SU-DHL-6 (cell line): Measurements from ENCODE around the gene TRAIP.

Source experiments
- H2AFZ ChIP-seq: fragments of 200-600 bp; sonication (generic); 2 replicates; pipeline ENCODE4 v1.6.1; 2014; ENCODE audit warnings: low read depth, mild to moderate bottlenecking, moderate library complexity, mixed read lengths, antibody characterized with exemption, low read length; ENCODE audit not compliant: severe bottlenecking
- H3F3A ChIP-seq: fragments of 200-600 bp; shearing (Covaris generic); 2 replicates; pipeline ENCODE4 v1.6.0; 2016; ENCODE audit warnings: antibody characterized with exemption, mild to moderate bottlenecking; ENCODE audit not compliant: insufficient read depth
- H3K27ac ChIP-seq: fragments of 200-600 bp; sonication (generic); 2 replicates; pipeline ENCODE4 v1.5.1; 2016; ENCODE audit warnings: low read depth, mild to moderate bottlenecking, low read length, moderate library complexity, mixed read lengths
- H3K27me3 ChIP-seq: fragments of 200-600 bp; sonication (generic), shearing (Covaris generic); 2 replicates; pipeline ENCODE4 v1.6.0; 2014; ENCODE audit warnings: mild to moderate bottlenecking, low read length
- H3K36me3 ChIP-seq: fragments of 200-600 bp; sonication (generic); 2 replicates; pipeline ENCODE4 v1.6.1; 2014; ENCODE audit warnings: mild to moderate bottlenecking, low read length, mixed read lengths
- H3K4me2 ChIP-seq: fragments of 300-600, 200-600 bp; shearing (Covaris generic), sonication (generic); 2 replicates; pipeline ENCODE4 v1.6.0; 2014; ENCODE audit warnings: low read length, low read depth, mild to moderate bottlenecking; ENCODE audit not compliant: poor library complexity, severe bottlenecking
- H3K4me3 ChIP-seq: fragments of 200-600 bp; sonication (generic); 2 replicates; pipeline ENCODE4 v1.5.1; 2014; ENCODE audit warnings: antibody characterized with exemption, low read length, mild to moderate bottlenecking, mixed read lengths; ENCODE audit not compliant: insufficient read depth, poor library complexity, severe bottlenecking
- H3K79me2 ChIP-seq: fragments of 200-600 bp; sonication (generic); 2 replicates; pipeline ENCODE4 v1.6.1; 2014; ENCODE audit warnings: mild to moderate bottlenecking, low read length, moderate library complexity; ENCODE audit not compliant: insufficient read depth
- H3K9ac ChIP-seq: fragments of 200-600 bp; sonication (generic); 2 replicates; pipeline ENCODE4 v1.7.0; 2014; ENCODE audit warnings: mild to moderate bottlenecking, low read length
- H3K9me2 ChIP-seq: fragments of 200-600 bp; sonication (generic); replicated peaks from 2 replicates; pipeline ENCODE4 v1.6.1; 2014; ENCODE audit warnings: low read length; ENCODE audit not compliant: insufficient read depth
- H3K9me3 ChIP-seq: fragments of 200-600 bp; sonication (generic); 2 replicates; pipeline ENCODE4 v1.6.1; 2014; ENCODE audit warnings: low read length, mixed read lengths; ENCODE audit not compliant: insufficient read depth
- H4K20me1 ChIP-seq: fragments of 200-600 bp; sonication (generic); 2 replicates; pipeline ENCODE4 v1.6.1; 2014; ENCODE audit warnings: low read depth, mild to moderate bottlenecking, antibody characterized with exemption, low read length, moderate library complexity, mixed read lengths
- EZH2phosphoT487 ChIP-seq: fragments of 200-600 bp; sonication (generic), shearing (Covaris generic); conservative IDR thresholded peaks from 2 replicates; pipeline ENCODE4 v1.6.1; 2018; ENCODE audit warnings: mild to moderate bottlenecking, antibody characterized with exemption, low read length, moderate library complexity, mixed read lengths
- TF ChIP-seq, protein P1 (sequence below): fragments of 200-600 bp; sonication (generic); IDR thresholded peaks from one replicate; pipeline ENCODE4 v1.5.1; 2017; ENCODE audit warnings: antibody characterized with exemption, mild to moderate bottlenecking, low read length, moderate library complexity; ENCODE audit not compliant: insufficient read depth, poor library complexity, severe bottlenecking

Gene TRAIP

DNA sequence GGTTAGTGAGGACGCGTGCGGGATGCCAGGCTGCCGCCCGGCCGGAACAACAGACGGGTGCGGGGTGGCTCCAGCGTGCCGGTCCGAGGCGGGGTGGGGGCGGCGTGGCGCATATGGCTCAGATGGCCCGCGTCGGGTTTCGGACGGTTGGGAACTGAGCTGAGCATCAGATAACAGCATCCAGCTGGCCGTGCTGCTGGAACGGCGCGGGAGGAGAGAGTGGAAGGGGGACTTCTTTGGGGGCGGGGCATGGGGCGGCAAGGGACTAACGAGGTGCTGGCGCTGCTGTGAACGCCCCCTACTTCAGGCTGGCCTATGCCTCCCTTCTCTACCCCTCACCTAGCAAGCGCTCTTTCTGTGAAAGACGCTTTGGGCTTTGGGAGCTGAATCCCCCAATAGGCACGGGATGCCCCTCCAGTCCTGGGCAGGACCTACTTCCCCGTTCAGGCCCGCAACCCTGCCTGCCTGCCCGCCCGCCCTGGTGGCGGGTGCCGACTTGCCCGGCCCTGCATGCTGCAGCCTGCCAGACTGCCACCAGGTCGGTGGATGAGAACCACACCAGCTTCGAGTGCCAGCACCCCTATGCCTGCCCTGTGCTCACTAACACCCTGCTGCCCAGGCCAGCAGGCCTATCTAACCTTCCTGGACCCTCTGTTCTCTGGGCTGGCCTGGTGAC lies 52.8 kb downstream of the TRAIP start:
- peak overlapping the region; percentile 67 for H3K9ac ChIP-seq
- H3K4me2 ChIP-seq = peak overlapping the region; percentile 76
- H2AFZ ChIP-seq = peak overlapping the region; percentile 91
- no peaks in the 10 kb centered on the region for H3K79me2 ChIP-seq
- H3K27ac ChIP-seq = no peak overlapping the region
- no peaks in the 10 kb centered on the region for H3K27me3 ChIP-seq
- TF ChIP-seq, protein P1, sequence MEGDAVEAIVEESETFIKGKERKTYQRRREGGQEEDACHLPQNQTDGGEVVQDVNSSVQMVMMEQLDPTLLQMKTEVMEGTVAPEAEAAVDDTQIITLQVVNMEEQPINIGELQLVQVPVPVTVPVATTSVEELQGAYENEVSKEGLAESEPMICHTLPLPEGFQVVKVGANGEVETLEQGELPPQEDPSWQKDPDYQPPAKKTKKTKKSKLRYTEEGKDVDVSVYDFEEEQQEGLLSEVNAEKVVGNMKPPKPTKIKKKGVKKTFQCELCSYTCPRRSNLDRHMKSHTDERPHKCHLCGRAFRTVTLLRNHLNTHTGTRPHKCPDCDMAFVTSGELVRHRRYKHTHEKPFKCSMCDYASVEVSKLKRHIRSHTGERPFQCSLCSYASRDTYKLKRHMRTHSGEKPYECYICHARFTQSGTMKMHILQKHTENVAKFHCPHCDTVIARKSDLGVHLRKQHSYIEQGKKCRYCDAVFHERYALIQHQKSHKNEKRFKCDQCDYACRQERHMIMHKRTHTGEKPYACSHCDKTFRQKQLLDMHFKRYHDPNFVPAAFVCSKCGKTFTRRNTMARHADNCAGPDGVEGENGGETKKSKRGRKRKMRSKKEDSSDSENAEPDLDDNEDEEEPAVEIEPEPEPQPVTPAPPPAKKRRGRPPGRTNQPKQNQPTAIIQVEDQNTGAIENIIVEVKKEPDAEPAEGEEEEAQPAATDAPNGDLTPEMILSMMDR = no peak
- no peak for TF ChIP-seq EZH2phosphoT487
- no peaks in the 10 kb centered on the region for H4K20me1 ChIP-seq
- no peaks in the 10 kb centered on the region for H3F3A ChIP-seq
- H3K4me3 ChIP-seq = peak overlapping the region; percentile 80
- no peaks in the 10 kb centered on the region for H3K36me3 ChIP-seq
- no peaks in the 10 kb centered on the region for H3K9me2 ChIP-seq
- H3K9me3 ChIP-seq = no peaks in the 10 kb centered on the region

DNA sequence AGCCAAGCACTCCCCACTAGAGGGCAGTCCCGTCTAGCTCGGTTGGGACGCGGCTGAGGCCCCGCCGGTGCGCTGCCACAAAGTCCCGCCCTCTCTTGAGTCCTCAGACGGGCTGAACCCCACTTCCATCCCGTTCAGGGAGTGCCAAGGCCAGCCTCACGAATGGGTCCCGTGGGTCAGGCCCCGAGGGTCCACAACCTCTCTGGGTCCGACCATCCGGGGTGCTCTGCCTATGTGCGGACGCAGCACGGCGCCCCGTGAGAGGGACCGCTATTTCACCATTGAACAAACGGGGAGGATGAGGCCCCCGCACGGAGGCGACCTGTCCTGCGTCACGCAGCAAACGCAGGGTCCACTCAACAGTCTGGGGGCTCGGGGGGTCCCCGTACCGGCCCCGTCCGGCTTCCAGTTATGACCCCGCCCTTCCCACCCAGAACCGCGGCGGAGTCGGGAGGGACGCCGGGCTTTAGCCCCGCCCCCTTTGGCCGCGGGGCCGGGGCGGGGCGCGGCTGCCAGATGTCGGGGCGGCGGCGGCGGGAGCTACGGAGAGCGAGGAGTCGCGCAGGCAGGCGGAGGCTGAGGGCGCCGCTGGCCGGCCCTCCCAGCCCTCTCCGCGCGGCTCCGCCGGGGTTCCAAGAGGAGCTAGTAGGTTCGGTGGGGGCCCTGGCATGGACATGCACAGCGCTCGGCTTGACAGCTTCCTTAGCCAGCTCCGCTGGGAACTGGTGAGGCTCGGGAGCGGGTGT lies 53.5 kb downstream of the TRAIP start, which contains the start of gene INKA1:
Gene INKA1, plus strand, starts transcription at position 543 of the 746 bp plus-strand sequence. Its CDS starts 132 bp downstream, at position 675.
- Histone ChIP-seq H3K9me2 (no peaks in the 10 kb centered on the region), H3K36me3 (no peaks in the 10 kb centered on the region), H3K27me3 (no peaks in the 10 kb centered on the region), H3K9ac (peak within 1 kb of the TSS; percentile 67), H3K4me3 (peak within 1 kb of the TSS; percentile 80), H3F3A (no peaks in the 10 kb centered on the region), H2AFZ (peak within 1 kb of the TSS; percentile 91), H3K27ac (no peak within 1 kb of the TSS), H3K79me2 (no peaks in the 10 kb centered on the region), H3K4me2 (peak within 1 kb of the TSS; percentile 76), H4K20me1 (no peaks in the 10 kb centered on the region), H3K9me3 (no peaks in the 10 kb centered on the region)
- no peak for TF ChIP-seq EZH2phosphoT487
- TF ChIP-seq, protein P1 = peak; percentile 92

DNA sequence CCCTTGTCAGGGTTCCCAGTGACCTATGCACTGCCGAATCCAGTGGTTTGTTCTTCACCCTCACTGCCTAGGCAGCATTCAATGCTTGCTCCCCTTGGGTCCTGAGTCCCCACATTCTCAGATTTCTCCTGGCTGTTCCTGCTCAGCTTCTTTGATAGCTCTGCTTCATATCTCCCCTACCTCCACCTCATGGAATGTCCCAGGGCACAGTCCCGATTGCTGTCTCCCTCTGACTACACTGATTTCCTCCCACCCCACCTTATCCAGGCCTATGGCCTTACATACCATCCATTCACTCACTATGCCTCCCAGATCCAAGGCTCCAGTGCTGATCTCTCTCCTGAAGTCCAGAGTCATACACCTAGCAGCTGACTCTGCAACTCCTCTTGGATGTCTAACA lies 55.2 kb downstream of the TRAIP start:
- Histone ChIP-seq H3K27me3 (no peaks in the 10 kb centered on the region), H4K20me1 (no peaks in the 10 kb centered on the region)

More for the DNA sequence above, 55.2 kb downstream of the TRAIP start:
- Histone ChIP-seq H3F3A (no peaks in the 10 kb centered on the region), H3K9me2 (no peaks in the 10 kb centered on the region), H3K27ac (no peak overlapping the region), H3K9ac (no peak overlapping the region), H3K36me3 (no peaks in the 10 kb centered on the region), H3K9me3 (no peaks in the 10 kb centered on the region), H3K79me2 (no peaks in the 10 kb centered on the region), H2AFZ (no peak overlapping the region), H3K4me2 (no peak overlapping the region), H3K4me3 (no peak overlapping the region)
- TF ChIP-seq, protein P1 = no peak
- TF ChIP-seq EZH2phosphoT487 = no peak
